Naive thymus-derived CD8-positive, alpha-beta T cell (primary cell): ENCODE results near the gene OR7D2. TPM values are rescaled to one million over a fixed set of nuclear protein-coding genes. Genes with fewer than 3 reads are reported as not detected.

ENCODE experiments used
- ATAC-seq, 2 donors: fragments of 150-1000 bp; cut with Tn5 transposase in 1 of 2; sonication (Bioruptor Pico), chemical (Tn5 transposase) in 1 of 2; 1 replicate in 1 of 2; 2 replicates in 1 of 2; pipeline ENCODE4 v1.10.0; 2021; ENCODE audit warnings: mild to moderate bottlenecking in 2 of 2, moderate library complexity in 2 of 2
- POLR2A ChIA-PET: fragments of 350-600 bp; sonication (Branson Sonifier 250); formaldehyde crosslinking; loops from one replicate; lab custom pipeline; 2021; ENCODE audit warnings: antibody characterized with exemption; lab: Charles Lee
- DNase-seq, 10 donors: peaks; one replicate each; pipeline versions ENCODE4 v3.0.0 to v3.0.0-alpha.2; 2020 to 2022
- H3K27ac Mint-ChIP-seq, 10 donors: one replicate each; pipeline ENCODE4 v1.8.0; 2020 to 2022; ENCODE audit warnings: mild to moderate bottlenecking in 10 of 10, mixed read lengths in 10 of 10, moderate library complexity in 4 of 10, inconsistent platforms in 1 of 10
- H3K27me3 Mint-ChIP-seq, 5 donors: one replicate each; pipeline ENCODE4 v1.8.0; 2021 to 2022; ENCODE audit warnings: mixed read lengths in 5 of 5
- H3K36me3 Mint-ChIP-seq, 3 donors: one replicate each; pipeline ENCODE4 v1.8.0; 2020 to 2022; ENCODE audit warnings: mixed read lengths in 3 of 3, mild to moderate bottlenecking in 2 of 3, inconsistent platforms in 1 of 3
- H3K4me1 Mint-ChIP-seq, 4 donors: one replicate each; pipeline ENCODE4 v1.8.0; 2021 to 2022; ENCODE audit warnings: mixed read lengths in 4 of 4
- H3K4me3 Mint-ChIP-seq, 10 donors: one replicate each; pipeline ENCODE4 v1.8.0; 2020 to 2022; ENCODE audit warnings: mild to moderate bottlenecking in 10 of 10, mixed read lengths in 10 of 10, moderate library complexity in 6 of 10, inconsistent platforms in 1 of 10
- H3K9me3 Mint-ChIP-seq, 9 donors: one replicate each; pipeline ENCODE4 v1.8.0; 2020 to 2022; ENCODE audit warnings: mixed read lengths in 9 of 9, mild to moderate bottlenecking in 3 of 9, inconsistent platforms in 1 of 9, moderate library complexity in 1 of 9
- polyA plus RNA-seq, 3 donors: library from polyadenylated mRNA; unstranded; fragments of 300-500 nt; fragmentation: Illumina TruSeq; gene quantifications; one replicate each; pipeline ENCODE4 v1.2.3, GENCODE V29; 2021
- total RNA-seq, 8 experiments: library from RNA in 2 of 8; stranded (reverse) in 2 of 8; gene quantifications; one replicate each; pipeline ENCODE4 v1.2.3 and lab custom pipeline; 2021 to 2026

OR7D2 gene
- under 1 TPM in 1 of 2 experiments, not detected in 1; 0.11 TPM for total RNA-seq
- polyA plus RNA-seq: not detected
- total RNA-seq (lab: John Stamatoyannopoulos, UW): 0 to 2.8 (median 0.85) reads per million in 6 experiments

- POLR2A ChIA-PET: no interaction called here
- Mint-ChIP-seq H3K4me3 (no peak within 1 kb of the TSS), H3K4me1 (no peaks in the 10 kb centered on the region), H3K27me3 (peaks cover 0 to 5% (median 0%) of the 10 kb centered on the region in 5 donors), H3K36me3 (peaks cover 0 to 26% (median 0%) of the 10 kb centered on the region in 3 donors), H3K9me3 (peaks cover 0 to 5% (median 3%) of the 10 kb centered on the region in 9 donors), H3K27ac (no peak within 1 kb of the TSS)
- ATAC-seq (no peak), DNase-seq (no peak)
Measured at GRCh38 chr19:9178901-9179300, at the start of gene OR7D2. OR7D2 (plus strand) TSS chr19:9178979; CDS start chr19:9185782, 6,803 bp downstream.

- peaks cover 2 to 10% (median 7%) of the 10 kb centered on the region in 4 donors for H3K4me1 Mint-ChIP-seq
- POLR2A ChIA-PET: no interaction called here
- no peak for ATAC-seq
- H3K9me3 Mint-ChIP-seq: no peaks in the 10 kb centered on the region
- no peaks in the 10 kb centered on the region for H3K36me3 Mint-ChIP-seq
- no peak overlapping the region for H3K4me3 Mint-ChIP-seq
- DNase-seq: no peak
- peaks cover 12 to 28% (median 21%) of the 10 kb centered on the region in 5 donors for H3K27me3 Mint-ChIP-seq
- peak overlapping the region in 1 of 10 donors; percentile 52 for H3K27ac Mint-ChIP-seq
Measured at GRCh38 chr19:9130965-9131364, 47.8 kb upstream of the OR7D2 start.

GRCh38 chr19:9132422-9132821 lies 46.4 kb upstream of the OR7D2 start:
- H3K36me3 Mint-ChIP-seq: no peaks in the 10 kb centered on the region

GRCh38 chr19:9139609-9140158 lies 39.1 kb upstream of the OR7D2 start:
- H3K27me3 Mint-ChIP-seq: peaks cover 0 to 2% (median 0%) of the 10 kb centered on the region in 5 donors
- peaks cover 9 to 20% (median 18%) of the 10 kb centered on the region in 3 donors for H3K36me3 Mint-ChIP-seq
- peak overlapping the region; percentile 97 to 100 (median 98) for H3K27ac Mint-ChIP-seq
- H3K4me1 Mint-ChIP-seq: peaks cover 13 to 47% (median 39%) of the 10 kb centered on the region in 4 donors
- peak overlapping the region; percentile 95 to 99 (median 98) for H3K4me3 Mint-ChIP-seq
- peak; percentile 7 to 25 for ATAC-seq
- no peak for DNase-seq
- POLR2A ChIA-PET: interaction anchor here (0.6 to 0.7 kb wide), 2 partner anchors 482 to 860 kb away, joined by 3 to 4 read pairs; no protein-coding TSS in a partner anchor
- peaks cover 3 to 11% (median 6%) of the 10 kb centered on the region in 9 donors for H3K9me3 Mint-ChIP-seq

More at GRCh38 chr19:9132422-9132821, 46.4 kb upstream of the OR7D2 start:
- Mint-ChIP-seq H3K4me3 (no peak overlapping the region), H3K27ac (no peak overlapping the region), H3K27me3 (peaks cover 2 to 18% (median 7%) of the 10 kb centered on the region in 5 donors), H3K9me3 (no peaks in the 10 kb centered on the region), H3K4me1 (peaks cover under 1 to 16% (median 11%) of the 10 kb centered on the region in 4 donors)
- no peak for DNase-seq
- POLR2A ChIA-PET: interaction anchor here (0.7 kb wide), 1 partner anchor 1397 kb away, joined by 12 read pairs; no protein-coding TSS in a partner anchor
- ATAC-seq: no peak

- peaks cover 7 to 18% (median 12%) of the 10 kb centered on the region in 9 donors for H3K9me3 Mint-ChIP-seq
- peaks cover 12 to 26% (median 24%) of the 10 kb centered on the region in 3 donors for H3K36me3 Mint-ChIP-seq
- peak within 1 kb of the TSS; percentile 95 to 99 (median 98) for H3K4me3 Mint-ChIP-seq
- peak within 1 kb of the TSS; percentile 97 to 100 (median 98) for H3K27ac Mint-ChIP-seq
- POLR2A ChIA-PET: interaction anchor here (0.6 kb wide), 1 partner anchor 860 kb away, joined by 4 read pairs; no protein-coding TSS in a partner anchor
- ATAC-seq: peak; percentile 92
- peak; percentile 73 to 97 (median 89) for DNase-seq
- peaks cover 14 to 48% (median 40%) of the 10 kb centered on the region in 4 donors for H3K4me1 Mint-ChIP-seq
- H3K27me3 Mint-ChIP-seq: peaks cover 0 to 2% (median 0%) of the 10 kb centered on the region in 5 donors
Measured at GRCh38 chr19:9140159-9140874, 38.5 kb upstream of the OR7D2 start, which contains the start of gene ZNF317. ZNF317 (plus strand) TSS chr19:9140397; CDS start chr19:9156017, 15,620 bp downstream.

- POLR2A ChIA-PET: no interaction called here
- Mint-ChIP-seq H3K27ac (peak overlapping the region in 1 of 10 donors; percentile 9), H3K27me3 (no peaks in the 10 kb centered on the region), H3K4me3 (peak overlapping the region in 4 of 10 donors; percentile 2 to 30 (median 8)), H3K36me3 (peaks cover 28 to 62% (median 51%) of the 10 kb centered on the region in 3 donors), H3K4me1 (peaks cover 32 to 74% (median 60%) of the 10 kb centered on the region in 4 donors), H3K9me3 (peaks cover 9 to 32% (median 18%) of the 10 kb centered on the region in 9 donors)
- DNase-seq (no peak), ATAC-seq (no peak)
Measured at GRCh38 chr19:9144920-9145319, 33.9 kb upstream of the OR7D2 start.

GRCh38 chr19:9146882-9147281 lies 31.9 kb upstream of the OR7D2 start:
- Mint-ChIP-seq H3K36me3 (peaks cover 40 to 80% (median 68%) of the 10 kb centered on the region in 3 donors), H3K4me1 (peaks cover 38 to 75% (median 62%) of the 10 kb centered on the region in 4 donors), H3K4me3 (no peak overlapping the region), H3K9me3 (peaks cover 9 to 46% (median 26%) of the 10 kb centered on the region in 9 donors), H3K27ac (no peak overlapping the region), H3K27me3 (no peaks in the 10 kb centered on the region)
- POLR2A ChIA-PET: interaction anchor here (0.6 kb wide), 1 partner anchor 161 kb away, joined by 3 read pairs; no protein-coding TSS in a partner anchor
- DNase-seq: no peak
- ATAC-seq: no peak

- Mint-ChIP-seq H3K9me3 (peaks cover 9 to 56% (median 30%) of the 10 kb centered on the region in 9 donors), H3K4me1 (peaks cover 42 to 74% (median 62%) of the 10 kb centered on the region in 4 donors), H3K36me3 (peaks cover 44 to 88% (median 74%) of the 10 kb centered on the region in 3 donors), H3K4me3 (peak overlapping the region in 5 of 10 donors; percentile 8 to 30 (median 17)), H3K27ac (peak overlapping the region in 1 of 10 donors; percentile 49), H3K27me3 (no peaks in the 10 kb centered on the region)
- POLR2A ChIA-PET: no interaction called here
- ATAC-seq: no peak
- DNase-seq: no peak
Measured at GRCh38 chr19:9148697-9149096, 30.1 kb upstream of the OR7D2 start.

- peaks cover 2 to 57% (median 26%) of the 10 kb centered on the region in 9 donors for H3K9me3 Mint-ChIP-seq
- peak overlapping the region in 8 of 10 donors; percentile 2 to 55 (median 26) for H3K4me3 Mint-ChIP-seq
- ATAC-seq (no peak), DNase-seq (no peak)
- peak overlapping the region in 5 of 10 donors; percentile 27 to 86 (median 37) for H3K27ac Mint-ChIP-seq
- no peaks in the 10 kb centered on the region for H3K27me3 Mint-ChIP-seq
- POLR2A ChIA-PET: no interaction called here
- H3K36me3 Mint-ChIP-seq: peaks cover 48 to 88% (median 73%) of the 10 kb centered on the region in 3 donors
- H3K4me1 Mint-ChIP-seq: peaks cover 46 to 76% (median 69%) of the 10 kb centered on the region in 4 donors
Measured at GRCh38 chr19:9149997-9150396, 28.8 kb upstream of the OR7D2 start.

- peak overlapping the region in 3 of 10 donors; percentile 32 to 63 (median 41) for H3K27ac Mint-ChIP-seq
- peaks cover 0 to 57% (median 19%) of the 10 kb centered on the region in 9 donors for H3K9me3 Mint-ChIP-seq
- POLR2A ChIA-PET: no interaction called here
- peak overlapping the region in 5 of 10 donors; percentile 3 to 35 (median 12) for H3K4me3 Mint-ChIP-seq
- H3K4me1 Mint-ChIP-seq: peaks cover 49 to 80% (median 76%) of the 10 kb centered on the region in 4 donors
- DNase-seq (no peak), ATAC-seq (no peak)
- no peaks in the 10 kb centered on the region for H3K27me3 Mint-ChIP-seq
- peaks cover 50 to 88% (median 73%) of the 10 kb centered on the region in 3 donors for H3K36me3 Mint-ChIP-seq
Measured at GRCh38 chr19:9150650-9151049, 28.1 kb upstream of the OR7D2 start.

GRCh38 chr19:9151367-9151766 lies 27.4 kb upstream of the OR7D2 start:
- peaks cover 0 to 63% (median 18%) of the 10 kb centered on the region in 9 donors for H3K9me3 Mint-ChIP-seq
- ATAC-seq (no peak), DNase-seq (no peak)
- peaks cover 48 to 88% (median 80%) of the 10 kb centered on the region in 4 donors for H3K4me1 Mint-ChIP-seq
- peaks cover 53 to 90% (median 77%) of the 10 kb centered on the region in 3 donors for H3K36me3 Mint-ChIP-seq
- POLR2A ChIA-PET: no interaction called here
- peak overlapping the region in 3 of 10 donors; percentile 8 to 13 (median 11) for H3K27ac Mint-ChIP-seq
- H3K4me3 Mint-ChIP-seq: peak overlapping the region in 3 of 10 donors; percentile 22 to 35 (median 29)
- H3K27me3 Mint-ChIP-seq: no peaks in the 10 kb centered on the region

- Mint-ChIP-seq H3K9me3 (peaks cover 0 to 80% (median 22%) of the 10 kb centered on the region in 9 donors), H3K36me3 (peaks cover 62 to 95% (median 94%) of the 10 kb centered on the region in 3 donors), H3K27me3 (no peaks in the 10 kb centered on the region), H3K4me3 (no peak overlapping the region), H3K4me1 (peaks cover 25 to 56% (median 44%) of the 10 kb centered on the region in 4 donors), H3K27ac (peak overlapping the region in 7 of 10 donors; percentile 7 to 84 (median 41))
- DNase-seq: no peak
- ATAC-seq: no peak
- POLR2A ChIA-PET: no interaction called here
Measured at GRCh38 chr19:9155591-9155990, 23.2 kb upstream of the OR7D2 start.
